ENCODE data around the gene FOXS1. TPM values are rescaled to one million over a fixed set of nuclear protein-coding genes. Genes with fewer than 3 reads are reported as not detected.

FOXS1 gene
- total RNA-seq (2014; rRNA removed) (not detected in 2 replicates), Bru-seq, nascent RNA (not detected), BruChase-seq, experiment 1, labeled RNA remaining after a 6-hour chase (not detected), BruChase-seq, experiment 2, labeled RNA remaining after a 2-hour chase (not detected)
- long read RNA-seq = 0 reads

DNA sequence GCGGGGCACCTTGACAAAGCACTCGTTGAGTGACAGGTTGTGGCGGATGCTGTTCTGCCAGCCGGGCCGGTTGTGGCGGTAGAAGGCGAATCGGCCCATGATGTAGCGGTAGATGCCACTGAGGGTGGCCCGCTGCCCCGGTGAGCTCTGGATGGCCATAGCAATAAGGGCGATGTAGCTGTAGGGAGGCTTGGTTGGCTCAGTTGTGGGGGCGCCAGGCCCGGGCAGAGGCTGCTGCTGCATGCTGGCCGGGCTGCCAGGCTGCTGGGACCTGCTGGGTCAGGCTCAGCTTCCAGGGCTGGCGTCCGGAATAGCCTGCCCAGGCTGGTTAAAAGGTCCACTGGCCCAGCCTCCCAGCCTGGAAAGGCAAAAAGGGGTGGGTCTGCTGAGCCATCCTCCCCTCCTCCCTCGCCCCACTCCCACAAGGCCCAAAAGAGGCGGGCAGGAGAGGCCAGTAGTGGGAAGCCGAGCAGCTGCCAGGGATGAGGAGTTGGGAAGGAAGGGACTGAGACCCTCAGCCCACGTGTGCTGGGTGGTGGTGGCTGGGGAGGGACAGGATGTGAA lies at the start of gene FOXS1:
Gene FOXS1, minus strand, starts transcription at position 305 of the 564 bp plus-strand sequence. Its CDS starts 62 bp downstream, at position 243.
- Histone ChIP-seq H3K9ac (ENCODE audit: low read length) (no peak within 1 kb of the TSS), H3K36me3 (ENCODE audit: low read depth, low read length) (no peaks in the 10 kb centered on the region), H3K9me3 (ENCODE audit: low read length) (no peaks in the 10 kb centered on the region), H4K20me1 (ENCODE audit: low read length) (no peaks in the 10 kb centered on the region), H3K9me2 (replicated peaks; ENCODE audit: low read length) (no peaks in the 10 kb centered on the region), H3F3A (ENCODE audit: low read length, unreplicated experiment) (no peaks in the 10 kb centered on the region), H3K27me3 (ENCODE audit: low read length) (peaks cover 11% of the 10 kb centered on the region), H3K79me2 (ENCODE audit: low read length) (no peaks in the 10 kb centered on the region), H2AFZ (ENCODE audit: low read length) (no peak within 1 kb of the TSS), H3K4me1 (ENCODE audit: insufficient read depth, low read length) (peaks cover 19% of the 10 kb centered on the region), H3K4me3 (ENCODE audit: low read length) (no peak within 1 kb of the TSS), H3K4me2 (ENCODE audit: low read length) (no peak within 1 kb of the TSS), H3K27ac (ENCODE audit: low read length) (no peak within 1 kb of the TSS)
- DNase-seq = no peak
- no peak for ATAC-seq
- intact Hi-C loops (cut with micrococcal nuclease) = no loop called here
- BruUV-seq (replicated peaks) = no TSS peak
- ChIA-PET CTCF (interaction anchor here (1.1 kb wide), 1 partner anchor 22 kb away, joined by 6 read pairs; no protein-coding TSS in a partner anchor), POLR2A (ENCODE audit: unreplicated experiment) (no interaction called here)
- no peak for TF ChIP-seq EZH2phosphoT487 (IDR thresholded peaks at IDR 0.05; ENCODE audit: borderline replicate concordance, low read length)
- TF ChIP-seq, protein P1, sequence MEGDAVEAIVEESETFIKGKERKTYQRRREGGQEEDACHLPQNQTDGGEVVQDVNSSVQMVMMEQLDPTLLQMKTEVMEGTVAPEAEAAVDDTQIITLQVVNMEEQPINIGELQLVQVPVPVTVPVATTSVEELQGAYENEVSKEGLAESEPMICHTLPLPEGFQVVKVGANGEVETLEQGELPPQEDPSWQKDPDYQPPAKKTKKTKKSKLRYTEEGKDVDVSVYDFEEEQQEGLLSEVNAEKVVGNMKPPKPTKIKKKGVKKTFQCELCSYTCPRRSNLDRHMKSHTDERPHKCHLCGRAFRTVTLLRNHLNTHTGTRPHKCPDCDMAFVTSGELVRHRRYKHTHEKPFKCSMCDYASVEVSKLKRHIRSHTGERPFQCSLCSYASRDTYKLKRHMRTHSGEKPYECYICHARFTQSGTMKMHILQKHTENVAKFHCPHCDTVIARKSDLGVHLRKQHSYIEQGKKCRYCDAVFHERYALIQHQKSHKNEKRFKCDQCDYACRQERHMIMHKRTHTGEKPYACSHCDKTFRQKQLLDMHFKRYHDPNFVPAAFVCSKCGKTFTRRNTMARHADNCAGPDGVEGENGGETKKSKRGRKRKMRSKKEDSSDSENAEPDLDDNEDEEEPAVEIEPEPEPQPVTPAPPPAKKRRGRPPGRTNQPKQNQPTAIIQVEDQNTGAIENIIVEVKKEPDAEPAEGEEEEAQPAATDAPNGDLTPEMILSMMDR (conservative IDR thresholded peaks at IDR 0.05; ENCODE audit: low read depth, low read length) = no peak
- no peak for TF ChIP-seq EZH2 (IDR thresholded peaks at IDR 0.05; ENCODE audit: low read length, unreplicated experiment)

GRCh38 chr20:31890646-31891045 lies 45.2 kb upstream of the FOXS1 start:
- Histone ChIP-seq H3F3A (ENCODE audit: low read length, unreplicated experiment) (no peaks in the 10 kb centered on the region), H3K4me2 (ENCODE audit: low read length) (no peak overlapping the region), H4K20me1 (ENCODE audit: low read length) (no peaks in the 10 kb centered on the region), H3K9me3 (ENCODE audit: low read length) (no peaks in the 10 kb centered on the region), H3K36me3 (ENCODE audit: low read depth, low read length) (no peaks in the 10 kb centered on the region), H3K9ac (ENCODE audit: low read length) (no peak overlapping the region), H3K4me3 (ENCODE audit: low read length) (no peak overlapping the region), H3K79me2 (ENCODE audit: low read length) (no peaks in the 10 kb centered on the region), H3K27me3 (ENCODE audit: low read length) (peaks cover 27% of the 10 kb centered on the region), H3K27ac (ENCODE audit: low read length) (no peak overlapping the region), H3K4me1 (ENCODE audit: insufficient read depth, low read length) (no peaks in the 10 kb centered on the region), H2AFZ (ENCODE audit: low read length) (no peak overlapping the region), H3K9me2 (replicated peaks; ENCODE audit: low read length) (no peaks in the 10 kb centered on the region)
- ChIA-PET CTCF (no interaction called here), POLR2A (ENCODE audit: unreplicated experiment) (no interaction called here)
- BruUV-seq (replicated peaks) = no TSS peak
- TF ChIP-seq EZH2phosphoT487 (IDR thresholded peaks at IDR 0.05; ENCODE audit: borderline replicate concordance, low read length) (no peak), EZH2 (IDR thresholded peaks at IDR 0.05; ENCODE audit: low read length, unreplicated experiment) (no peak)
- TF ChIP-seq, protein P1 (conservative IDR thresholded peaks at IDR 0.05; ENCODE audit: low read depth, low read length) = no peak
- ATAC-seq (no peak), DNase-seq (no peak)
- intact Hi-C loops (cut with micrococcal nuclease) = no loop called here

GRCh38 chr20:31883829-31884228 lies 38.4 kb upstream of the FOXS1 start:
- TF ChIP-seq, protein P1 (conservative IDR thresholded peaks at IDR 0.05; ENCODE audit: low read depth, low read length) = no peak
- TF ChIP-seq EZH2phosphoT487 (IDR thresholded peaks at IDR 0.05; ENCODE audit: borderline replicate concordance, low read length) (no peak), EZH2 (IDR thresholded peaks at IDR 0.05; ENCODE audit: low read length, unreplicated experiment) (no peak)
- Histone ChIP-seq H3K4me3 (ENCODE audit: low read length) (no peak overlapping the region), H3K27ac (ENCODE audit: low read length) (no peak overlapping the region), H3K4me2 (ENCODE audit: low read length) (no peak overlapping the region), H4K20me1 (ENCODE audit: low read length) (no peaks in the 10 kb centered on the region), H3K79me2 (ENCODE audit: low read length) (no peaks in the 10 kb centered on the region), H2AFZ (ENCODE audit: low read length) (no peak overlapping the region), H3F3A (ENCODE audit: low read length, unreplicated experiment) (no peaks in the 10 kb centered on the region), H3K27me3 (ENCODE audit: low read length) (peaks cover 13% of the 10 kb centered on the region; the same call in 1 of the 2 replicates), H3K9me2 (replicated peaks; ENCODE audit: low read length) (no peaks in the 10 kb centered on the region), H3K9me3 (ENCODE audit: low read length) (no peaks in the 10 kb centered on the region), H3K9ac (ENCODE audit: low read length) (no peak overlapping the region), H3K4me1 (ENCODE audit: insufficient read depth, low read length) (0 out of 2 replicates have a peak, but pooled peaks cover 9% of the 10 kb centered on the region), H3K36me3 (ENCODE audit: low read depth, low read length) (no peaks in the 10 kb centered on the region)
- intact Hi-C loops (cut with micrococcal nuclease) = no loop called here
- BruUV-seq (replicated peaks) = no TSS peak
- ATAC-seq (no peak), DNase-seq (no peak)
- ChIA-PET POLR2A (ENCODE audit: unreplicated experiment) (no interaction called here), CTCF (interaction anchor here (0.7 kb wide), 1 partner anchor 936 kb away, joined by 3 read pairs; no protein-coding TSS in a partner anchor)
